ENCODE data around the gene S1PR5.
"Not testable (repeated sequence)": the region's sequence is repeated elsewhere in the genome, so short reads cannot be mapped to it uniquely, and the experiment has no call there.

S1PR5 gene

DNA sequence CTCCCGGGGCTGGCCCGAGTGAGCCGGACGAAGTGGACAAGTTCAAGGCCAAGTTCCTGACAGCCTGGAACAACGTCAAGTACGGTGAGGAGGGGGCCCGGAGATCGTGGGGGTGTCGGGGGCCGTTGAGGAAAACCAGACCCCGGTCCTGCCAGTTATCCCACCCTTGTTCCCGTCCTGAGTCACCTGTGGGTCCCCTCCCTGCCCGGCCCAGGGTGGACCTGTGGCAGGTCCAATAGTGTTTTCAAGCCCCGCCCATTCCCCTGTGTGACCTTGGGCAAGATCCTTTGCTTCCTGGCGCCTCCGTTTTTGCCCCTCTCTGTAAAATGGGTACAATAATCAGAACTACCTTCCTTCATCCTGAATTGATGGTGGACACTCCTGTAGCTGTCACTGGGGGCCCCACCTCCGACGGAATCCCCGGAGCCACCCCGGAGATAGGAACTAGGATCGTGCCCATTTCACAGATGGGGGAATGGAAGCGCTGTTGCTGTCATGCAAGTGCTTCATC lies 27.1 kb upstream of the S1PR5 start:
- DNase-seq (ENCODE audit: low spot score): peak; percentile 60

DNA sequence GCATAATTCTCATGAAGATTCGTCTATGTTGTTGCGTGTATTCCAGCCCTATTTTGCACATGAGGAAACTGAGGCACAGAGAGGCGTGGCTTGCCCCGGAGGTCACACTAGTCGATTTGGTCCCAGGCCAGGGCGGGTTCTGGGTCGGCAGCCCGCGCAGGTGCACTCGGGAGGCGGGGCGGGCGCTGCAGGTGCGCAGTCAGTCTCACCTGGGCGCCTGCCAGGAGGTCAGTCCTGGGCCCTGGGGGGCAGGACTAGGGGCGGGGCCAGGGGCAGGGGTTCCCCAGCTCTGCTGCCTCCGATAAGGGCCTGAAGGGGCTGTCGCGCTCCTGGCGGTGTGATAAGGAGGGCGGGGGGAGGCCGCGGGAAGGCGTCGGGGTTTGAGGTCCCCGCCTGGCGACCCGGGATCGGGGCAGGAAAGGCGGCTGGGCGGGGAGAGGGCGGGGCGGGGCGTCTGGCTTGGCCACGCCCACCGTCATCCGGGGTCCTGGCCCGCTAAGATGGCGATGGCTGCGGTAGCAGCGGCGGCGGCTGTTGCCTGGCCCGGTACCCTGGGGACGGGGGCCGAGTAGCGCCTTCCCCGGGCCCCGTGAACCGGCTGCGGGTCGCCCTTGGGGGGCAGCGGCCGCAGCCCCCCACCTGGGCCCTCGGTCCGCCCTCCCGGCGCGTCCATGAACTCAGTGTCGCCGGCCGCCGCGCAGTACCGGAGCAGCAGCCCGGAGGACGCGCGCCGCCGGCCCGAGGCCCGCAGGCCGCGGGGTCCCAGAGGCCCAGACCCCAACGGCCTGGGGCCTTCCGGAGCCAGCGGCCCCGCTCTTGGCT lies 26.4 kb upstream of the S1PR5 start, which contains the start of gene ATG4D:
Gene ATG4D (plus strand): TSS at position 485 of the 822 bp plus-strand sequence. CDS start 187 bp downstream, at position 672.
- DNase-seq (ENCODE audit: low spot score): peak; percentile 100

GRCh38 chr19:10543059-10543419 lies 25.8 kb upstream of the S1PR5 start:
- DNase-seq (ENCODE audit: low spot score): no peak

- DNase-seq (ENCODE audit: low spot score): not testable (repeated sequence)
Measured at GRCh38 chr19:10539016-10539415, 21.8 kb upstream of the S1PR5 start.

GRCh38 chr19:10538204-10538983 lies 21.1 kb upstream of the S1PR5 start:
- DNase-seq (ENCODE audit: low spot score): no peak

DNA sequence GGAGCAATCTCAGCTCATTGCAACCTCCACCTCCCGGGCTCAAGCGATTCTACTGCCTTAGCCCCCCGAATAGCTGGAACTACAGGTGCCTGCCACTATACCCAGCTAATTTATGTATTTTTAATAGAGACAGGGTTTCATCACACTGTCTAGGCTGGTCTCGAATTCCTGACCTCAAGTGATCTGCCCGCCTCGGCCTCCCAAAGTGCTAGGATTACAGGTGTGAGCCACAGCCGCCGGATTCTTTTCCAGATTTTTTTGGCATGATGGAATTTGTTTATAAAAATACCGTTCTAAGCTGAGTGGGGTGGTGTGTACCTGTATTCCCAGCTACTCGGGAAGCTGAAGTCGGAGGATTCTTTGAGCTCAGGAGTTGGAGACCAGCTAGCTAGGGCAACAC lies 20.4 kb upstream of the S1PR5 start:
- no peak for DNase-seq (ENCODE audit: low spot score)

GRCh38 chr19:10535613-10536012 lies 18.4 kb upstream of the S1PR5 start:
- no peak for DNase-seq (ENCODE audit: low spot score)

GRCh38 chr19:10533646-10534386 lies 16.6 kb upstream of the S1PR5 start:
- DNase-seq (ENCODE audit: low spot score): no peak

DNA sequence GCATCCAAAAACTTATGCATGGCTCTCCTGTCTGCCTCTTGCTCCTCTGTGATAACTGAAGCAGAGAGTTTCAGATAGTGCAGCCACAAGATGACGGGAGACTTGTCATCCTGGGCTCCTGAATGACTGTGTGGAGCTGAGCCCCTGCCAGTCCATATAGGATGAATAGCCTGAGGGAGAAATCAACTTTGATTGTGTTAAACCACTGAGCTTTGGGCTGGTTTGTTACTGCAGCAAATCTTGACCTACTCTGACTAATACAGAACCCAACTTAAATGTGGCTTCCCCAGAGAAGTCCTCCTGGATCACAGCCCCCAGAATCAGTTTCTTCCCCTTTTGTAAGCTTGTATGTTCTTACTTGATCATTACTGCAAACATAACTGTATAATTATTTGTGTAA lies 15.2 kb upstream of the S1PR5 start:
- DNase-seq (ENCODE audit: low spot score): no peak

GRCh38 chr19:10526887-10527286 lies 9.6 kb upstream of the S1PR5 start:
- not testable (repeated sequence) for DNase-seq (ENCODE audit: low spot score)

DNA sequence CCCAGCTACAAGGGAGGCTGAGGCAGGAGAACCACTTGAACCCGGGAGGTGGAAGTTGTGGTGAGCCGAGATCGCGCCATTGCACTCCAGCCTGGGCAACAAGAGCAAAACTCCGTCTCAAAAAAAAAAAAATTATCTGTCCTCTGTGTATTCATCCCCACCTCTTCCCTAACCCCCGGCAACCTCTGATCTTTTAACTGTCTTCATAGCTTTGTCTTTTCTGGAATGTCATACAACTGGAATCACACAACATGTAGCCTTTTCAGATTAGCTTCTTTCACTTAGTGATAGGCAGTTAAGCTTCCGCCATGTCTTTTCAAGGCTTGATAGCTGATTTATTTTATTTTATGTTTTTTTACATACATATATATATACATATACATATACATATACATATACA lies 8.4 kb upstream of the S1PR5 start:
- DNase-seq (ENCODE audit: low spot score): no peak

DNA sequence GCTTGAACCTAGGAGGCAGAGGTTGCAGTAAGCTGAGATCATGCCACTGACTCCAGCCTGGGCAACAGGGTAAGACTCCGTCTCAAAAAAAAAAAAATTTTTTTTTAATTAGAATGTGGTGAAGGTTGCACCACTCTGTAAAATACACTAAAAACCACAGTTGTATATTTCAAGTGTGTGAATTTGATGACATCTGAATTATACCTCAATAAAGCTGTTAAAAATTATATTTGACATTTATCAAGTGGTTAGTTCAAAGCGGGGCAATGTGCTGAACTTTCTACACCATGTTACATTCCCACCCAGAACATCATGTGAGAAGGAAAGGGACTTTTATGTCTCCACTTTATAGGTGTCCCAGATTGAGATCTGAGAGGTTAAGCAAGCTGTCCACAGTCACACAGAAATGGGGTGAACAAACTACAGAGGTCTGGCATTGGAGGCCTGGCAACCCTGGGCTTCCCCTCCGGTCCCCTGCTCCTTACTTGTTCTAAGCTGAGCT lies 5.9 kb upstream of the S1PR5 start:
- DNase-seq (ENCODE audit: low spot score): no peak

DNA sequence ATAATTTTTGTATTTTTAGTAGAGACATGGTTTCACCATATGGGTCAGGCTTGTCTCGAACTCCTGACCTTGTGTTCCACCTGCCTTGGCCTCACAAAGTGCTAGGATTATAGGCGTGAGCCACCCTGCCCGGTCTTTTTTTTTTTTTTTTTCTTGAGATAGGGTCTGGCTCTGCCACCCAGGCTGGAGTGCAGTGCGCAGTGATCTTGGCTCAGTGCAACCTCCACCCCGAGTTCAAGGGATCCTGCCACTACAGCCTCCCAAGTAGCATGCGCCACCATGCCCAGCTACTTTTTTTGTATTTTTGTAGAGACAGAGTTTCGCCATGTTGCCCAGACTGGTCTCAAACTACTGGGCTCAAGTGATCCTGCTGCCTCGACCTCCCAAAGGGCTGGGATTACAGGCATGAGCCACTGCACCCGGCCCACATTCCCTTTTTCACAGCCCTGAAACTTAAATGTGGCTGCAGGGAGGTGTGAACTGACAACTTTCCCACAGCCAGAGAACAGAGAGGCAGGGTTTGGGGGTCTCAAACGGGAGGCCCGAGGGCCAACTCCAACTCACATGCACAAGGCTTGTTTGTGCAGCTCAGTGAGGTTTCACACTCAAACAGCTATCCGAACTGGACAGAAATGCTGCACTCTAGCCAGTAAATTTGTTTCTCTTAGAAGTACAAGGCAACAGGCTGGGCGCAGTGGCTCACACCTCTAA lies 4.4 kb upstream of the S1PR5 start:
- no peak for DNase-seq (ENCODE audit: low spot score)

DNA sequence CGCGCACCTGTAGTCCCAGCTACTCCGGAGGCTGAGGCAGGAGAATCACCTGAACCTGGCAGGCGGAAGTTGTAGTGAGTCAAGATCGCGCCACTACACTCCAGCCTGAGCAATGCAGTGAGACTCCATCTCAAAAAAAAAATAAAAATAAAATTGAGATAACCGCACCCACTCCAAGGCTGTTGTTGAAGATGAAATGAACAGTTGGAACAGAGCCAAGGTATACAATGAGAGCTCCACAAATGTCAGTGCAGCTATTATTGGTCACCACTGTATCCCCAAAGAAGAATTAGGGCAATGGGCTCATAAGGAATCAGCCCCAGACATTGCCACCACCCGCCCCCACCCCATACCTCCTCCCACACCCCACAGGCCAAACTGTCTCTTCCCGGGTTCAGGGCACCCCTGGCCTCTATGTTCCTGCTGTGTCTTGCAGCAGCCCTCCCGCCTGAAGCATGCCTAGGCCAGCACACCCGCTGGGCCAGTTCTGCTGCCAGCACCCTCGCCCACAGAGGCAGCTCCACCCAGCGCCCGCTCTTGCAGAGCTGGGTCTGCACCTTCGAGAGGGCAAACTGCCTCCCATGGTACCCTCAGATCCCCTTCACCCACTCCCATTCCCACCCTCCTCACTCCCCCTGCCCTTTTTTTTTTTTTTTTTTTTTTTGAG lies 3.5 kb upstream of the S1PR5 start:
- DNase-seq (ENCODE audit: low spot score): no peak

DNA sequence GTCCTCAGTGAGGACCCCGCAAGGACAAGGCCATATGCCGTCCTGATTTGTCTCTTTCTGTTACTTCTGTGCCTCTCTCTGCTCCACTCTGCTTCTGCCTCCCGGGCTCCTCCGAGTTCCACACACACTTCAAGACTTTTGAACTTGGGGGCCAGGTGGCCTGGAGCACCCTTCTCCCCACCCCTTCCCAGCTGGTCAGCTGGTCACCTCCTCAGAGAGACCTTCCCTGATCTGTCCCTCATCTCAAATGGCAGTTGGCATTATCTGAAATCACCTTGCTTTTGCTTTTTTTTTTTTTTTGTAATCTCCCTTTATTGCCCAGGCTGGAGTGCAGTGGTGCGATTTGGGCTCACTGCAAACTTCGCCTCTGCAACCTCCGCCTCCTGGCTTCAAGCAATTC lies 2.2 kb upstream of the S1PR5 start:
- no peak for DNase-seq (ENCODE audit: low spot score)

DNA sequence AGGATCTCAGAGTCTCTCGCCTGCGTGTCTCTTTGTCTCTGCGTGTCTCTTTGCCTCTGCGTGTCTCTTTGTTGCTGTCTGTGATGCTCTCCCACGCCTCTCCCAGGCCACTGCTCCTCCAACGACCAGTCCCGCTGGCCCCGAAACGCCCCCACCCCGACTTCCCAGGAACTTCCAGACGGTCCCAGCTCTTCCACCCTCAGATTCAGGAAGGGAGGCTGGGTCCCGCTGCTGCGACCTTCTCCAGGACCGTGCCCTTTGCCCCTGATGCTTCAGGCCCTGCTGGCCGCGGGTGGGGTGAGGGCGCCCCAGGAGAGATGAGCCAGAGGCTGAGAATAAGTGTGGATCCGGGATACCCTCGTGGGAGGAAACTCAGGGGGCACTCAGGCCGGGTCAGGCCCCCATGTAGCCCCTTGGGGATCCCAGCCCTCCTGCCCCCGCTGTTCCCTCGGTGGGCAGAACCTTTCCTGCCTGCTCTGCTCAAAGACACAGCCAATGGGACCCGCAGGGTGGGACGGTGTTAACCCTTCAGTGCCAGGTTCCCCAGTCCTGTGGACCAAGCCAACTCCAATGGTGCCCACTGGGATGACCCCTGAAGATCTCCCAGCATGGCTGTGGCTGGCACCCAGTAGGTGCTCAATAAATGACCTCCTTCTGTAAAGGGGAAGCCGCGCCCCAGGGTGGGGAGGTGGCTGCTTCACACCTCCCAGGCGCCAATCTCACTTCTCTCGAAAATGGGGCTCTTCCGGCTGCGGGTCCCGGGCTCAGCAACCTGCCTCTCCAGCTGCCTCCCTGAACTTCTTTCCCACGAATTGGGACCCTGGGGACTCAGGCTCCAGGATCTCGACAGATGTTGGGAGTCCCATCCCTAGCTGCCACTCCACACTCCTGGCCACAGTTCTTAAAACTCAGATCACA lies 1.5 kb upstream of the S1PR5 start:
- peak; percentile 31 for DNase-seq (ENCODE audit: low spot score)

- DNase-seq (ENCODE audit: low spot score): peak; percentile 76
Measured at GRCh38 chr19:10517760-10518443, 655 bp upstream of the S1PR5 start.

DNA sequence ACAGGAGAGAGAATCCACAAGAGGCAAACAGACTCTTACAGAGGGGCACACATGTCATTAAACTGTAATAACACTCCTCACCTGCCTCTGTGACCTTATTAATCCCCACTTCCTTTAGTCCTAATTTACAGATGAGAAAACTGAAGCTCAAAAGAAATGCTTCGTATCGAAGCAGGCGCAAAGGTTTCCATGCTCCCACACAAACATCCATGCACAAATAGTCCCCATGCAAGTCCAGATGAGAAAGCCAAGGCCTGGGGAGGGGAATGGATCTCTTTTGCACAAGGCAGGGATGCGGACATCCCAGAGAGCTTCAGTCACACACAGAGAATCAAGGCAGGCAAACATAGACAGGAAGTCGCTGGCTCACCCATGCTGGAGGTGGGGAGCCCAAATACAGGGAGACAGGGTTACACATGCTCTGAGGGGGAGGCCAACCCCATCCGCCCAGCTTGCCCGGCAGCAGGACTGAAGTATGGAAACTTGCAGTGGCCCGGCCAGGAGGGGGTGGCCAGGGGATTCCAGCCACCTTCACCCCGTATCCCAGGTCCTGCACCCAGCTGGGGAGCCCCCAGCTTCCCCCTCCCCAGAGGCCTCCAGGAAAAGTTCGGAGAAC lies 468 bp downstream of the S1PR5 start:
- peak; percentile 32 for DNase-seq (ENCODE audit: low spot score)

DNA sequence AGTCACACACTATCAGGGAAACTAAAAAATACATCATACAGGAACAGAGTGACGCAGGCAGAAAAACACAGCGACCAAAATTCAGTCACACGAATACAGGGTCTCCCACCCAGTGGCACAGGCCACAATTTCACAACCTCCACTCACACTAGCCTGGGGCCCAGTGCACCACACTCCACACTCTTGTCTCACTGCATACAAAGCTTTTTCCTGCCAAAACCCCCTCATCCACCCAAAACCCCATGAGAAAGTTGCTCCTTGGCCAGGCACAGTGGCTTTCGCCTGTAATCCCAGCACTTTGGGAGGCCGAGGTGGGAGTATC lies 1.2 kb downstream of the S1PR5 start:
- DNase-seq (ENCODE audit: low spot score): no peak
